Cardiac fibroblast (primary cell): ENCODE data around the gene AHRR.

ENCODE experiments used
- DNase-seq, 2 donors: peaks; one replicate each; pipeline versions ENCODE4 v3.0.0 to v3.0.0-alpha.2; 2010; ENCODE audit warnings: low read depth in 2 of 2
- H3K4me3 ChIP-seq, 2 donors: replicated peaks in 1 of 2; 1 replicate in 1 of 2; 2 replicates in 1 of 2; pipeline ENCODE4 v1.5.1; 2011; ENCODE audit warnings: low read depth in 2 of 2, low read length in 2 of 2, mild to moderate bottlenecking in 2 of 2, moderate library complexity in 1 of 2
- CTCF ChIP-seq: IDR thresholded peaks from one replicate; pipeline ENCODE4 v1.5.1; 2011; ENCODE audit warnings: low read depth, mild to moderate bottlenecking, low read length, inconsistent platforms

The AHRR gene

GRCh38 chr5:351084-351920 is 29.8 kb downstream of the AHRR start:
- no peak for DNase-seq
- no peak overlapping the region for H3K4me3 ChIP-seq
- no peak for TF ChIP-seq CTCF

- no peak for DNase-seq
- H3K4me3 ChIP-seq, result no peak overlapping the region
- no peak for TF ChIP-seq CTCF
Measured at GRCh38 chr5:351921-352245, 30.4 kb downstream of the AHRR start.

- TF ChIP-seq CTCF, result no peak
- no peak for DNase-seq
Measured at GRCh38 chr5:352639-353611, 31.4 kb downstream of the AHRR start.

GRCh38 chr5:353612-354580 is 32.4 kb downstream of the AHRR start:
- no peak for DNase-seq
- H3K4me3 ChIP-seq, result no peak overlapping the region
- no peak for TF ChIP-seq CTCF

More at GRCh38 chr5:352639-353611, 31.4 kb downstream of the AHRR start:
- H3K4me3 ChIP-seq, result no peak overlapping the region

- no peak overlapping the region for H3K4me3 ChIP-seq
- TF ChIP-seq CTCF, result no peak
- no peak for DNase-seq
Measured at GRCh38 chr5:354581-355378, 33.3 kb downstream of the AHRR start.
